Fibroblast of villous mesenchyme (primary cell): ENCODE measurements around the gene CACNA1G. TPM values are rescaled to one million over a fixed set of nuclear protein-coding genes. Genes with fewer than 3 reads are reported as not detected.

Experiments used
- DNase-seq: peaks from one replicate; pipeline ENCODE4 v3.0.0-alpha.2; 2010; ENCODE audit warnings: low read depth
- H3K4me3 ChIP-seq: 2 replicates; pipeline ENCODE4 v1.5.1; 2011; ENCODE audit warnings: low read depth, mild to moderate bottlenecking, low read length
- total RNA-seq: library from RNA; depleted of rRNA; stranded (reverse); fragments of >200 nt; gene quantifications from 2 replicates; pipeline ENCODE4 v1.2.3, GENCODE V29; 2012
- TF ChIP-seq, protein P1 (sequence below): IDR thresholded peaks from 2 replicates; pipeline ENCODE4 v1.5.1; 2012; ENCODE audit warnings: low read depth, mild to moderate bottlenecking, low read length; ENCODE audit not compliant: insufficient read depth

Gene CACNA1G
- total RNA-seq, 1 donor, result 0.43 TPM

DNA sequence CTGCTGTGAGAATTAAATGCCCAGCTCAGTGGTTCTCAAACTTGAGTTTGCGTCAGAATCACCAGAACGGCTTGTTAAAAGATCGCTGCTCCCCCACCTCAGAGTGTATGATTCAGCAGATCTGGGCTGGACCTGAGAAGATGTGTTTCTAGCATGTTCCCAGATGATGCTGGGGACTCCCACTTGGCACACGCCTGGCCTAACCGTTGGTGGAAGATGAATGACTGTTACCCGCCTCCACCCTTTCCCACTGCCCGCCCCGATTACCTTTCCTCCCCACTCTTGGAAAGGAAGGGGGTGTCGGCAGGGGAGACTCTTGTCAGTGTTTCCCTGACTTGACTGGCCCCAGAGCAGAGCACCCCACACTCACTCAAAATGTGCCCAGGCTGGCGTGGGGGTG lies 44.9 kb downstream of the CACNA1G start:
- no peak overlapping the region for H3K4me3 ChIP-seq
- peak; percentile 44 for DNase-seq
- TF ChIP-seq, protein P1, sequence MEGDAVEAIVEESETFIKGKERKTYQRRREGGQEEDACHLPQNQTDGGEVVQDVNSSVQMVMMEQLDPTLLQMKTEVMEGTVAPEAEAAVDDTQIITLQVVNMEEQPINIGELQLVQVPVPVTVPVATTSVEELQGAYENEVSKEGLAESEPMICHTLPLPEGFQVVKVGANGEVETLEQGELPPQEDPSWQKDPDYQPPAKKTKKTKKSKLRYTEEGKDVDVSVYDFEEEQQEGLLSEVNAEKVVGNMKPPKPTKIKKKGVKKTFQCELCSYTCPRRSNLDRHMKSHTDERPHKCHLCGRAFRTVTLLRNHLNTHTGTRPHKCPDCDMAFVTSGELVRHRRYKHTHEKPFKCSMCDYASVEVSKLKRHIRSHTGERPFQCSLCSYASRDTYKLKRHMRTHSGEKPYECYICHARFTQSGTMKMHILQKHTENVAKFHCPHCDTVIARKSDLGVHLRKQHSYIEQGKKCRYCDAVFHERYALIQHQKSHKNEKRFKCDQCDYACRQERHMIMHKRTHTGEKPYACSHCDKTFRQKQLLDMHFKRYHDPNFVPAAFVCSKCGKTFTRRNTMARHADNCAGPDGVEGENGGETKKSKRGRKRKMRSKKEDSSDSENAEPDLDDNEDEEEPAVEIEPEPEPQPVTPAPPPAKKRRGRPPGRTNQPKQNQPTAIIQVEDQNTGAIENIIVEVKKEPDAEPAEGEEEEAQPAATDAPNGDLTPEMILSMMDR, result no peak

DNA sequence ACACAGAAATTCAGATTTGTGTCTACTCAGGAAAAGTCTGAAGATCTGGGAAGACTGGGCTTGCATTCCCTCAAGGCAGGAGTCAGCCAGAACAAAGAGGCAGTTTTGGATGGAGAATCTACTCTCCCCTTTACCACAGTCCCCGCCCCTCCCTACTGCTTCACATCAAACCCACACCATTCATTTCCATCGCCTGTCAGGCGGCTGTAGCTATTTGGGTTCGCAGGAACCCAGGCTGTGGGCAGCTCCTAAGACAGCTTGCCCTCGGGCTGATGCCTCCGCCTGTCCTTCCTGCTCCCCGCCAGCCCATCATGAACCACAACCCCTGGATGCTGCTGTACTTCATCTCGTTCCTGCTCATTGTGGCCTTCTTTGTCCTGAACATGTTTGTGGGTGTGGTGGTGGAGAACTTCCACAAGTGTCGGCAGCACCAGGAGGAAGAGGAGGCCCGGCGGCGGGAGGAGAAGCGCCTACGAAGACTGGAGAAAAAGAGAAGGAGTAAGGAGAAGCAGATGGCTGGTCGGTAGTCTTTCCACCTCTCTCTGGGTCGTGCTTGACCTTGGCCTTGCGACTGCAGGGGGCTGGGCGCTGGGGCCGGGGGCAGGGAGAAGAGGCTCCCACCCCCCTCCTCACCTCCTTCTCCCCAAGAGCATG lies 47.1 kb downstream of the CACNA1G start:
- DNase-seq, result no peak
- no peak overlapping the region for H3K4me3 ChIP-seq
- TF ChIP-seq, protein P1, result no peak

DNA sequence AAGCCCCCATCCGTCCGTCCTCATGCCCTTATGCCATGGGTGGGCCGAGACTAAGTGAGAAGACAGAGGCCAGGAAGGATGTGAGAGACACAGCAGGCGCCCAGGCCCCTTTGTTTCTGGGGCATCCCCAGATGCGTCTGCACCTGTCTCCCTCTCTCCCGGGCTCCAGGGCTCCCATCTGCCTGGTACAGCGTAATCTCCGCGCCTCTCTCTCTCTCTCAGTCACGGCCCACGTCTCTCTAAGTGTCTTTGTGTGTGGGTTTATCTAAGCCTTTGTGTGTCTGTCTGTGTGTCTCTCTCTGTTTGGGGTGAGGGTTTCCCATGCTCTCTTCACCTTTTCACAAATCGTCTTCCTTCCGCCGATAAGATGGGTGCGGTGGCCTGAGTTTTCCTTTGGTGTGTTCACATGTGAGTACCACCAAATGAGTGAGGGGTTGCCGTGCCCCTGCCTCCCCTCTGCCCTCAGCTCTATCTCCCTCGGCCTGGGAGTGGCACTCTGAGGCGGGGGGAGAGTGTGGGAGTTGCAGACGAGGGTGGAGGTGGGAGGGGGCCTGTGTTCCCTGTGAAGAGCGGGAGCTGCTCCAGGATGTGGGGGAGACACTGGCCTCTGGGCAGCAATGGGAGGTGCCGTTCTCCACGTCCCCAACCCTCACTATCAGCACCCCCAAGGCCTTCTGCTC lies 48.3 kb downstream of the CACNA1G start:
- no peak overlapping the region for H3K4me3 ChIP-seq
- TF ChIP-seq, protein P1, result no peak
- DNase-seq, result no peak

DNA sequence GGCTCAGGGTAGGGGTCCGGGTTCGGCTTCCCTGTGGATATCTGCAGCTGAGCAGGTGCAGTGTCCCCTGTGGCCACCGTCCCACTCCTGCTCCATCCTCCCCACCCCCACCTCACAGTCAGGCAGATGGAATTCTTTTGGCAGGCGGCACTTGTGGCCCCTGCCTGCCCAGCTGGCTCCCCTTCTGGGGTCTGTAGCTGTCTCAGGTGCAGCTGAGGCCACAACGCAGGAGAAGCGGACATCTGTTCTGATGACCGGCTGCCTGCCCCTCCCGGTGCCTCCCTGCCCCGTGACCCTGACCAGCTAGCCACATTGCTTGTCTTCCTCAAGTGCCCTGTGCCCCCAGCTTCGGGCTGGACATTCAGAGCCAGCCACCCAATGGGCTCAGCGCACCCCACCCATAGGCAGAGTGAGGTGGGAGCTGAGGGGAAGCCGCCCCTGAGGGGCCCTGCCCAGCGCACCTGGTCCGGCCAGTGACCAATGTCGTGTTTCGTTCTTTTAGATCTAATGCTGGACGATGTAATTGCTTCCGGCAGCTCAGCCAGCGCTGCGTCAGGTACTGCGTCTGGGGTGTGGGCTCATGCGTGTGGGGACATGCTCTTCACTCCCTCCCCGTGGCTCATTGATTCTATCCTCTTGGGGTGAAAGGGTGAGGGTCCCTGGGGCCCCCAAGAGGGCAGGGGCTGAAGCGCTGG lies 49.0 kb downstream of the CACNA1G start:
- H3K4me3 ChIP-seq, result no peak overlapping the region
- DNase-seq, result no peak
- TF ChIP-seq, protein P1, result no peak

DNA sequence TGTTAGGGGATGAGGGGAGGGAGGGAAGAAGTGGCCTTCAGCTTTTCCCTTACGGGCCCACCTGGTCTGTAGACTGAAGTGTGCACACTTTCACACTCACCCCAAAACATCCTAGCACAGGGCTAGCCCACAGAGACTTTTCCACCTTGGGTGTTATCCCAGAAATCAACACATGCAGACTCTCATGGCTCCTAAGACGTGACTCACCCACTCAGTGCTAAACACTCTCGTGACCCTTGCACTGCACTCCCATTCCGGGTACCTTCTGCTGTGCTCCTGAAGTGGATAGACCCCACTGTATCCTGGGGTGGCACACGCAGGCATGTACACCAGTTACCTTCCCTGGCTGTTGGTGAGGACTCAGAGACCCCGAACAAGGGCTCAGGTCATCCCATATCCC lies 51.1 kb downstream of the CACNA1G start:
- no peak overlapping the region for H3K4me3 ChIP-seq
- TF ChIP-seq, protein P1, result no peak
- peak; percentile 12 for DNase-seq

DNA sequence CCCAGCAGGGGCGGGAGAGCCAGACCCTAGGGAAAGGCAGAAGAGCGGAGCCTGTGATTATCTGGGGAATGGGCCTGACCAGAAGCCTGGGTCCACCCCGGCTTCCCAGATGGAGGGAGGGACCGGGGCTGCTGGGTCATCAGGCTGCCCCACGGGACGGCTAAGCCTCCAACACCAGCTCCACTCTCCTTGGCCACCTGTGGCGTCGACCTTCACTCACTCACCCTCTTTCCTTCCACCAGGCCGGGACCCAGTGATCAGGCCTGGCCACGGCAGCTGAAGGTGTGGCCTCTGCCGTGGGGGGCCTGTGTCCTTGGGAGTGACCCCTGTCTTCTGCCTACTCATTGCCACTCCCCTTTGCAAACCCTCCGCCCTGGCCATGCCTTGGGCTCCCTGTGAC lies 51.8 kb downstream of the CACNA1G start:
- TF ChIP-seq, protein P1, result no peak
- no peak overlapping the region for H3K4me3 ChIP-seq
- DNase-seq, result no peak
